Erythroblast (primary cell): ENCODE measurements around the gene LIN37.

Source experiments
- GATA1 ChIP-seq: IDR thresholded peaks from 2 replicates; pipeline ENCODE4 v1.6.1; 2011; ENCODE audit warnings: low read depth, mild to moderate bottlenecking, control low read depth, low read length, moderate library complexity
- POLR2A ChIP-seq: IDR thresholded peaks from 2 replicates; pipeline ENCODE4 v1.6.1; 2011; ENCODE audit warnings: mild to moderate bottlenecking, low read length

GRCh38 chr19:35780717-35781116 is 32.3 kb downstream of the LIN37 start:
- TF ChIP-seq POLR2A (no peak), GATA1 (no peak)
